HUES48 (cell line): ENCODE results near the gene ATG2B.

Experiments
- H3K27ac ChIP-seq: one replicate; pipeline ENCODE4 v1.7.0; 2013; ENCODE audit warnings: low read depth, low read length, inconsistent platforms
- H3K27me3 ChIP-seq: 2 replicates; pipeline ENCODE4 v1.6.1; 2013; ENCODE audit warnings: mild to moderate bottlenecking, low read length; ENCODE audit not compliant: control insufficient read depth, insufficient read depth
- H3K36me3 ChIP-seq: 2 replicates; pipeline ENCODE4 v1.6.1; 2013; ENCODE audit warnings: low read length; ENCODE audit not compliant: control insufficient read depth, insufficient read depth
- H3K4me1 ChIP-seq: 2 replicates; pipeline ENCODE4 v1.6.1; 2013; ENCODE audit warnings: mild to moderate bottlenecking, low read length; ENCODE audit not compliant: control insufficient read depth, insufficient read depth
- H3K4me3 ChIP-seq: 2 replicates; pipeline ENCODE4 v1.5.1; 2013; ENCODE audit warnings: mild to moderate bottlenecking, low read depth, low read length
- H3K9ac ChIP-seq: 2 replicates; pipeline ENCODE4 v1.6.1; 2013; ENCODE audit warnings: mild to moderate bottlenecking, low read depth, low read length, moderate library complexity
- H3K9me3 ChIP-seq: 2 replicates; pipeline ENCODE4 v1.6.1; 2013; ENCODE audit warnings: low read length; ENCODE audit not compliant: control insufficient read depth, insufficient read depth

The ATG2B gene

DNA sequence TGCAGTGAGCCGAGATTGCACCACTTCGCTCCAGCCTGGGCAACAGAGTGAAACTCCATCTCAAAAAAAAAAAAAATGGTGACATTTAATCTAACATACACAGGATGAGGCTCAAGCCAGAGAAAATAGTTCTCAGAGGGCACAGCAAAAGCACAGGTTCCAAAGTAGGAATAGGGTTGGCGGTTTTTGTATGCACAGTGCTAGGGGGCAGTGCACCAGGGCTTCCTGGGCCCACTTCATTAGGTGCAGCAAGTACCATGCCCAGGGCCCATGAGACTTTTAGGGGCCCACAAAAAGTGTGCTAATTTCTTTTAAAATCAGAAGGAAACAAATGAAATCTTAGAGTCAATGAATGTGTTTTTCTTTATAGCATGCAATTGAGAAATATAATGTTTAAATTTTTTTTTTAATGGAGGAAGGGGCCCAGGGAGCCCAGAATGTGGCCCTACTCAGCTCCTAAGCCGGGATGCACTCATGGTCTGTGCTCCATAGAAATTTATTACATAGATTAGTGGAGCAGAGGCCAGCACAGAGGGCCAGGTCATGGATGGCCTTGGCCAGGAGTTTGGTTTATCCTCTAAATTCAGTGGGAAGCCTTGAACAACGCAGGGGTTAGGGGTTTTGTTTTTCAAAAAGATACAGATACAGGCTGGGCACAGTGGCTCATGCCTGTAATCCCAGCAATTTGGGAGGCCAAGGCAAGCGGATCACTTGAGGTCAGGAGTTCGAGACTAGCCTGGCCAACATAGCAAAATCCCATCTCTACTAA is 31.1 kb upstream of the ATG2B start:
- Histone ChIP-seq H3K27ac (no peak overlapping the region), H3K9me3 (no peaks in the 10 kb centered on the region), H3K4me3 (no peak overlapping the region), H3K4me1 (0 out of 2 replicates have a peak, but pooled peaks cover 3% of the 10 kb centered on the region), H3K27me3 (peaks cover 19% of the 10 kb centered on the region), H3K9ac (no peak overlapping the region), H3K36me3 (no peaks in the 10 kb centered on the region)

DNA sequence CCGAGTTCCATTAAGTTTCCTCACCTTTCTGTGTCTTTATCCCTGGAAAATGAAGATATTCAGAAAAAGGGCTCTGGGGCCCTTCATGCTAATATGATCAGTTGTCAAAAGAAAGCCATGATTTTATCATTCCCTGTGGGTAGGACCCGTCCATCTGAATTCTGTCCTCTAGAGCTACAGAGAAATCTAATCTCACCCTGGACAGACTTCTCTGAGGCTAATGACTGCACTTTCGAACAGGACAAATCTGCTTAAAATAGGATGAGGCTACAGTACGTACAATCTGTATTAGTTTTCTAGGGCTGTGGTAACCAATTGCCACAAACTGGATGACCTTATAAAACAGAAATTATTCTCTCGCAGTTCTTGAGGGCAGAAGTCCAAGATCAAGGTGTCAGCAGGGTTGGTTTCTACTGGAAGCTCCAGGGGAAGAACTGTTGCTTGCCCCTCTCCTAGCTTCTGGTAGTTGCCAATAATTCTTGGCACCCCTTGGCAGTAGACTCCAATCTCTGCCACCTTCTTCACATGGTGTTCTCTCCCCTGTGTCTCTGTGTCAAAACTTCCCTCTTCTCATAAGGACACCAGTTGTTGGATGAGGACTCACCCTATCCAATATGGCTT is 30.0 kb upstream of the ATG2B start:
- peak overlapping the region; percentile 95; the same call in 1 of the 2 replicates for H3K4me3 ChIP-seq
- H3K9ac ChIP-seq, result no peak overlapping the region
- H3K27ac ChIP-seq, result no peak overlapping the region

DNA sequence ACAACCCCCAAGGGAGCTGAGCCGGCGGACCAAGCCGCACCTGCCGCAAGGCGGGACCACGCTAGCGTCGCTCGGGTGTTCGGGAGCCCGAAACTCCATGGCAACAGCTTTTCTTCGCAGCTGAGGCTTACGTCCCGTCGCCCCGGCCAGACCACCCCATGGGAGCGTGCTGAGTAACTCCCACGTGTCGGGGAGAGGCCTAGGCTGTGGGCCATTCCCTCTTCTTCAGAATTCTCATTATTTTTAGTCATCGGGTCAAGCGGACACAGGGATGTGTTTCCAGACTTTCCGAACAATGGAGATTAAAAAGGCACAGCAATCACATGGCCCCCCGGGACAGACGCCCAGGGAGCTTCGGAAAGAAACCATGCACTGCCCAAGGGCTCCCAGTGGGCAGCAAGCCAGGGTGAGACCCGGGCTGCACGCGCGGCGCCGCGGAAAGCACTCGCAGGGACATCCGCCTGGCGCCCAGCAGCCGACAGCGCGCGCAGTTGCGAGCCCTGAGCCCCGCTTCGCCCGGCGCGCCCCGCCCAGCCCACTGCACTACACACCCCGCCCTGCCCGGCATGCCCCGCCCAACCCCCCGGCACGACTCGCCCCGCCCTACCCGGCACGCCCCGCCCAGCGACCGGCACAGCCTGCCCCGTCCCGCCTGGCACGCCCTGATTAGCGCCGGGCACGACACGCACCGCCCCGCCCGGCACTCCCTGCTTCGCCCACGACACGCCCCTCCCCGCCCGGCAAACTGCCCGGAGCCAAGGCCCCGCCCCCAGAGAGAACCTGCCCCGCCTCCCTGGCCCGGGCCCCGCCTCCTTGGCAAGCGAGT is 28.4 kb upstream of the ATG2B start:
- Histone ChIP-seq H3K27me3 (peaks cover 19% of the 10 kb centered on the region), H3K4me1 (0 out of 2 replicates have a peak, but pooled peaks cover 3% of the 10 kb centered on the region), H3K27ac (peak overlapping the region; percentile 52), H3K36me3 (peaks cover 5% of the 10 kb centered on the region), H3K9me3 (no peaks in the 10 kb centered on the region), H3K9ac (peak overlapping the region; percentile 75), H3K4me3 (peak overlapping the region; percentile 95)

More for the DNA sequence above, 30.0 kb upstream of the ATG2B start:
- Histone ChIP-seq H3K4me1 (0 out of 2 replicates have a peak, but pooled peaks cover 3% of the 10 kb centered on the region), H3K9me3 (no peaks in the 10 kb centered on the region), H3K36me3 (no peaks in the 10 kb centered on the region), H3K27me3 (peaks cover 19% of the 10 kb centered on the region)

DNA sequence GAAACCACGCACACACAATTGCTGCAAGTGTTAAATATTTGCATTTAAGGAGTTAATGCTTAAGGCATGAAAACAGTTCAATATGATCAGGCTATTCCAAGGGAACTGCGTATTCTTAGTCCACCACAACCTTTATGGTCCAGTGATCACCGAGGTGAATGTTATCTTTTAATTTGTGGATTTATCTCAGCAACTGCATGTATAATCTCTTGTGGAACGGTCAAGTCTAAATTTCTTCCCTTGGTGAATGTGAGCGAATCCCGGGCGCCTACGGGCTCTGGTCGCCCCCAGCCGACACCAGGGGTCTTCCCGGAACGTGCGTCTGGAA is 27.8 kb upstream of the ATG2B start:
- Histone ChIP-seq H3K27ac (no peak overlapping the region), H3K9ac (no peak overlapping the region), H3K4me1 (0 out of 2 replicates have a peak, but pooled peaks cover 3% of the 10 kb centered on the region)

DNA sequence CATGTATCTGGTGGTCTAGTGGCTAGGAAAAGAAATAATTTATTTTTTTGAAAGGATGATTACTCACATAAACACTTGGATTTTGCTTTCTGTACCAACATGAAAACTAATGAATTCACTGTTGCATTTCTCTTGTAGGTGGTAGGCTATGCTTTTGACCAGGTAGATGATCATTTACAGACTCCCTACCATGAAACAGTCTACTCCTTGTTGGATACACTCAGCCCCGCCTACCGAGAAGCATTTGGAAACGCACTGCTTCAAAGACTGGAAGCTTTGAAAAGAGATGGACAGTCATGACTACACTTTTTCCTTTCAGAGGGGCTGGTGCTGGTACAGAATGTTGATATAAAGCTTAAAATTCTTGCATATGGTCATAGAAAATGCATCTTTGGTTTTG is 22.2 kb upstream of the ATG2B start:
- H3K9ac ChIP-seq, result no peak overlapping the region
- H3K27ac ChIP-seq, result no peak overlapping the region
- H3K4me3 ChIP-seq, result no peak overlapping the region
- H3K4me1 ChIP-seq, result no peaks in the 10 kb centered on the region
- peaks cover 52% of the 10 kb centered on the region for H3K36me3 ChIP-seq
- H3K9me3 ChIP-seq, result no peaks in the 10 kb centered on the region
- peaks cover 1% of the 10 kb centered on the region; the same call in 1 of the 2 replicates for H3K27me3 ChIP-seq

More for the DNA sequence above, 27.8 kb upstream of the ATG2B start:
- H3K4me3 ChIP-seq, result peak overlapping the region; percentile 78
- H3K36me3 ChIP-seq, result peaks cover 11% of the 10 kb centered on the region
- no peaks in the 10 kb centered on the region for H3K9me3 ChIP-seq
- peaks cover 19% of the 10 kb centered on the region for H3K27me3 ChIP-seq

DNA sequence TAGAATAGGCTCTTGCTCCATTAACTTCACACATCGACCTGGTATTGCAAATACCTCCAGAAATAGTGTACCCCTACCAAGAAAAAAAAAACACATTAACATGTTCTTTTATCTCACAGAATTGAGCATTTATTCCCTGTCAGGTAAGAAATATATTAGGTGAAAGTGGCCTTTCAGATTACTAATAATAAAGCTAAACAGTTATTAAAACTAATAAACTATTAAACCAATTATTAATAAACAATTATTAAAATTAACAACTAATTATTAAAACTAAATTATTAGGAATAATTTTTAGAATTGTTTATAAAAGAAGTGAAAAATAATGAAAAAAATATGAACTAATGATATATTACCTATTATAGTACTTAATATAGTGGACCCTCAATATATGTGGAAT is 21.6 kb upstream of the ATG2B start:
- H3K27ac ChIP-seq, result no peak overlapping the region
- H3K4me3 ChIP-seq, result no peak overlapping the region
- no peaks in the 10 kb centered on the region for H3K9me3 ChIP-seq
- H3K36me3 ChIP-seq, result peaks cover 52% of the 10 kb centered on the region
- no peaks in the 10 kb centered on the region for H3K27me3 ChIP-seq
- no peaks in the 10 kb centered on the region for H3K4me1 ChIP-seq
- no peak overlapping the region for H3K9ac ChIP-seq

DNA sequence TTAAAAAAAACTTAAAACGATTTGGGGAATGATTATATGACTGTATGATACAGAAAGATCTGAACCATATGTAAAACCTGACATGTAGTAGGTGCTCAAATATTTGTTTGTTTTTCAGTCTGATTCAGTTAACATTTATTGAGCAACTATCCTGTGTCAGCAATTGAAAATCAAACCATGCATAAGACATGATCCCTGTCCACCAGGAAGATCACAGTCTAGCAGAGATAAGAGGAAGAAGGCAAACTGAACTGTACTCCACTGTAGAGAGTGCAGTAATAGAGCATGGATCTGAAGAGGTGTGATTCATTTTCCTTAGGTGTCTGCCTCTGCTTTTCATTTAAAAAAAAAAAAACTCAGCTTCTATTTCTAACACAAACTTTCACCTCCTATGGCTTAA is 20.9 kb upstream of the ATG2B start:
- H3K4me3 ChIP-seq, result no peak overlapping the region
- no peaks in the 10 kb centered on the region for H3K9me3 ChIP-seq
- no peak overlapping the region for H3K27ac ChIP-seq
- H3K27me3 ChIP-seq, result no peaks in the 10 kb centered on the region
- H3K9ac ChIP-seq, result no peak overlapping the region
- peaks cover 52% of the 10 kb centered on the region for H3K36me3 ChIP-seq
- H3K4me1 ChIP-seq, result no peaks in the 10 kb centered on the region

DNA sequence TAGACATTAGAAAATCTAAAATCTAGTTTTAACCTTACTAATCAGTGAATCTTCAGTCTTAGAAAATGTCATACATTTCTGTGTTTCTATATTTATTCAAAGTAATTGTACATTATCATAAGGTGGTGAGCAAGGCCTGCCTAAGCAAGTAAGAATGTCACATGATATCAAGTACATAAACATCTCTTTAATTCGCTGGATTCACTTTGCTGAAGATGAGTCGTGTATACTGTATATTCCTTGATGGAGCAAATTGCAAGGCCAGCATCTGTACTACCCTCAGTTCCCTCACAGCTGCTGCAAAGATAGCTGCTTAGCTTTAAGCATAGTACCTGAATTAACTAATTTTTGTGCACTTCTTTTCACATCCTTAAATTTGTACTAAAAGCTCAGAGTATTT is 20.3 kb upstream of the ATG2B start:
- no peaks in the 10 kb centered on the region for H3K4me1 ChIP-seq
- no peak overlapping the region for H3K9ac ChIP-seq
- peaks cover 52% of the 10 kb centered on the region for H3K36me3 ChIP-seq
- H3K27ac ChIP-seq, result no peak overlapping the region
- no peaks in the 10 kb centered on the region for H3K27me3 ChIP-seq
- H3K4me3 ChIP-seq, result no peak overlapping the region
- H3K9me3 ChIP-seq, result no peaks in the 10 kb centered on the region

DNA sequence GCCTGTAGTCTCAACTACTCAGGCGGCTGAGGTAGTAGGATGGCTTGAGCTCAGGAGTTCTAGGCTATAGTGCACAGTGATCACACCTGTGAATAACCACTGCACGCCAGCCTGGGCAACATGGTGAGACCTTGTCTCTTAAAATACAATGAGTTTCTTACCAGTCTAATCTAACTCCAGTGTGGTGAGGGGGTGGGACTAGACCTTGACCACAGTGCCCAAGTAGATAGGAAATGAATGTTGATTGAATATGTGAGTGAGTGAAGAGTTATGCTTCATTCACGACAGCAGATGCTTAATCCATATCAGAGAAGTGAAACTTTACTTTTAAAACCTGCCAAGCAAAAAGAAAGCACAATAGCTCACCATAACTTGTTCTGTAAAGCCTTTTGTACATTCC is 17.6 kb upstream of the ATG2B start:
- Histone ChIP-seq H3K27me3 (no peaks in the 10 kb centered on the region), H3K4me1 (peaks cover 5% of the 10 kb centered on the region), H3K9me3 (no peaks in the 10 kb centered on the region), H3K27ac (no peak overlapping the region), H3K36me3 (peaks cover 39% of the 10 kb centered on the region), H3K4me3 (no peak overlapping the region), H3K9ac (no peak overlapping the region)

DNA sequence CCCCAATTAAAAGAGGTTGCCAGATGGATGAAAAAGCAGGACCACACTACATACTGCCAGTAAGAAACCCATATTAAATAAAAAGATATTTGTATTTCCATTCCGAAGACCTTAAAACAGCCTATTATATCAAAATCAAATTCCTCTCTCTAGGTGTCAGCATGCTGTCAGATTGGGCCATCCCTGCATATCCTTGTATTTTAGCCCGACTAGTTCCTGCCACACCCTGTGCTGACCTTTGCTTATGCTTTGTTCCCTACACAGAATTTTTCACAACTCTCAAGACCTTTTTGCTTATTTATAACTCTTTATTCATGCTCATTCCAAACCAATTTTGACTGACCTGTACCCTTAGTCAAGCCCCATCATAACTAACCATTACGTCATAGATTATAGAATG is 13.0 kb upstream of the ATG2B start:
- H3K4me3 ChIP-seq, result no peak overlapping the region
- H3K27me3 ChIP-seq, result no peaks in the 10 kb centered on the region
- no peak overlapping the region for H3K27ac ChIP-seq
- H3K36me3 ChIP-seq, result 0 out of 2 replicates have a peak, but pooled peaks cover 5% of the 10 kb centered on the region
- no peak overlapping the region for H3K9ac ChIP-seq
- no peaks in the 10 kb centered on the region for H3K9me3 ChIP-seq
- peaks cover 5% of the 10 kb centered on the region for H3K4me1 ChIP-seq

DNA sequence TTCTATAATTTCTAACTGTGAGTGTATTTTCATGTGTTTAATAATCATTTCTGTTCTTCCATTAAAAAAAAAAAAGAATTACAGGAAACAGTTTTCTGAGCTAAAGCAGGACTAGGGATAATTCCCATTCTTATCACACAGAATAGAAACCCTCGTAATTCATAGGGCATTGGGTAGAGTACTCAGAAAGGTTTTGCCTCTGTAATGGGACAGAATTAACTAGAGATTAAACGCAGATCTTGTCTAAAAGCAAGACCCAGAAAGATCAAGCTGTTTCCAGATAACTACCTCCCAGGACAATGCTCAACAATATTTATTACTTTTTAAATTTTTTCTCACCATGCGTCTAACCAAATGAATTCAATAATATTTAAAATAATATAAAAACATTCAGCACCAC is 10.4 kb upstream of the ATG2B start:
- Histone ChIP-seq H3K9me3 (no peaks in the 10 kb centered on the region), H3K36me3 (peaks cover 13% of the 10 kb centered on the region; the same call in 1 of the 2 replicates), H3K4me3 (no peak overlapping the region), H3K27me3 (no peaks in the 10 kb centered on the region), H3K4me1 (peaks cover 11% of the 10 kb centered on the region), H3K9ac (no peak overlapping the region), H3K27ac (no peak overlapping the region)
